H1 (cell line): Measurements from ENCODE around the gene SMIM5. TPM values are rescaled to one million over a fixed set of nuclear protein-coding genes. Genes with fewer than 3 reads are reported as not detected.

Source experiments
- MAFK ChIP-seq: IDR thresholded peaks from 2 replicates; pipeline ENCODE4 v1.6.1; 2012; ENCODE audit warnings: low read depth, mild to moderate bottlenecking, improper control_type of control experiment, low read length
- polyA plus RNA-seq, 7 experiments: library from polyadenylated mRNA; depleted of rRNA in 3 of 7; stranded (reverse) in 5 of 7; unstranded in 2 of 7; fragments of >200 nt in 5 of 7; fragments of 200-250 nt in 2 of 7; gene quantifications; 1 replicate in 5 of 7; 2 replicates in 1 of 7; 4 replicates in 1 of 7; pipeline versions ENCODE4 v1.2.1 to v1.2.3, GENCODE V29; 2011 to 2013; ENCODE audit warnings: missing spikeins in 2 of 7, mixed read lengths in 2 of 7
- total RNA-seq: library from RNA; stranded (reverse); fragmentation: NEBNext Ultra II Directional; extraction: Animal tissue kit (Norgen Biotek cat#: 25700); gene quantifications from 2 replicates; pipeline ENCODE4 v1.2.1, GENCODE V29; 2021

The SMIM5 gene
- total and polyA plus RNA-seq, 2 of the 8 experiments (the other 6 are each of a cell fraction or from before 2014, with no cell fraction given) = not detected

DNA sequence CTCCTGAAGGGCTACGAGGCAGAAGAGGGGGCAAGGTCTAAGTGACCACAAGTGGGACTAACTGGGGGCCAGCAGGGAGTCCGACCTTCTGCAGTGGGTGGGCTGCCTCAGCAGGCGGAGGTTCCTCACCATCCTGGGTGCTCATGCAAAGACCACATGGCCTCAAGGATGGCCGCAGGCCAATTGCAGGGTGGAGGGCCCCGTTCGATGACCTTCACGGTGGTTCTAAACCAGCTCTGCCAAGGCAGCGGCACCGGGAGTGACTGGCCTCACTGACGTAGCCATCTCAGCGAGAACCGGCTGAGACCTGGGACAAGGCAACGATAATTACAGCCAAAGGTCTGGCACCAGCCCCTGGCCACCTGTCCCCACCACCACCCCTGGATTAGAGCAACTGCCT, 5.7 kb downstream of the SMIM5 start (continued):
- TF ChIP-seq MAFK = no peak
